C4-2B (cell line): ENCODE results near the gene ENTPD8.

Experiments
- CTCF ChIP-seq: fragments of 450-650 bp; conservative IDR thresholded peaks from 2 replicates; pipeline ENCODE4 v1.5.1; 2017; ENCODE audit warnings: mild to moderate bottlenecking
- ZFX ChIP-seq: fragments of 450-650 bp; IDR thresholded peaks from 2 replicates; pipeline ENCODE4 v1.6.1; 2017

GRCh38 chr9:137467896-137468295, 26.7 kb upstream of the ENTPD8 start:
- TF ChIP-seq CTCF (no peak), ZFX (no peak)
